GM12873 (cell line): ENCODE results near the gene KCTD13.

Source experiments
- CTCF ChIP-seq: IDR thresholded peaks from 2 replicates; pipeline ENCODE4 v1.5.1; 2012; ENCODE audit warnings: low read depth, mild to moderate bottlenecking, moderate library complexity, low read length, control low read depth; ENCODE audit not compliant: insufficient read depth; ENCODE audit errors: missing control alignments

Gene KCTD13

GRCh38 chr16:29894352-29894751 lies 31.7 kb downstream of the KCTD13 start:
- TF ChIP-seq CTCF = no peak

DNA sequence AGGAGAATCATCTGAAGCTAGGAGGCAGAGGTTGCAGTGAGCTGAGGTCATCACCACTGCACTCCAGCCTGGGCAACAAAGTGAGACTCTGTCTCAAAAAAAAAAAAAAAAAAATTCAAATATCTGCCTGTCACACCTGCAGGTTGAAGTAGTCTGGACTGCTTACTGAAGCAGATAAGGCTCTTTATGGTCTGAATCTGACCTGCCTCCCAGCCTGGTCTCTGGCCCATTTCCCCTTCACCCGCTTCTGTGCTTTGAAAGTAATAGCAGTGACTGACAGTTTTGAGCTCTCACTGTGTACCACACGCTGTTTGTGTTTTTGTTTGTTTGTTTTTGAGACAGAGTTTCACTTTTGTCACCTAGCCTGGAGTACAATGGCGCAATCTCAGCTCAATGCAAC lies 32.5 kb downstream of the KCTD13 start:
- no peak for TF ChIP-seq CTCF

DNA sequence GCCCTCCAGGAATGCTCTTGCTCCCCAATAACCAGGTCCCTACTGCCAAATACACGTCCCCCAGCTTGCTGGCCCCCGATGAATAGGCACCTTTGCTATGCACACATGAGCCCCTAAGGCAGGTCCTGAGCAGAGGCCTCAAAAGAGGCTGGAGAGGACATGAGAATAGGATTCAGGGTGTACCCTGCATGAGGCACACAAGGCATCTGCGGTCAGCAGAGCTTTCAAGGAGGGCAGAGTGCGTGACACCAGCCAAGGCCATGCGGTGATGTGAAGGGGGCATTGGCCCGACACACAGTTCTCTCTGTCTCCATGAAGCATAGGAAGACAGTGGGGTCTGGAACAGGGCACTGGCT lies 33.6 kb downstream of the KCTD13 start:
- no peak for TF ChIP-seq CTCF

- no peak for TF ChIP-seq CTCF
Observed at GRCh38 chr16:29891525-29892457, 34.2 kb downstream of the KCTD13 start.

DNA sequence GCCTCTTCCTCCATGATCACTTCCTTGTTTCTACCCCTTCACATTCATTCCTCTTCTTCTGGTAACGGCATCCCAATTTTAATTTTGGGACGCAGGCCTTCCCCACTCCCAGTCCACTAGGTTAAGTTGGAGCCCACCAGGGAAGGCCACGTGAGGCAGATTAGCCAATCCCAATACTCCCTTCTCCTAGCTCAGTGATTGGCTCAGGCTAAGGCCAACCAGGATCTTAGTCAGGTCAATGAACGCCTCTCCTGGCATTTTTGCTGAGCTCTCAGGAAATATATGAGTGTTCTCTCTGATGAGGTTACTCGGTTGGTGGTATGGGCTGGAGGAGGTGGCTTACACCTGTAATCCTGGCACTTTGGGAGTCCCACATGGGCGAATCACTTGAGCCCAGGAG lies 42.0 kb downstream of the KCTD13 start:
- TF ChIP-seq CTCF = no peak

GRCh38 chr16:29881050-29881449 lies 45.0 kb downstream of the KCTD13 start:
- TF ChIP-seq CTCF = no peak

- no peak for TF ChIP-seq CTCF
Observed at GRCh38 chr16:29878172-29878571, 47.9 kb downstream of the KCTD13 start.
